GM20000 (cell line): ENCODE measurements around the gene PRKG1.

Source experiments
- DNase-seq: peaks from one replicate; pipeline ENCODE4 v3.0.0; 2012; ENCODE audit warnings: low spot score
- TF ChIP-seq, protein P1 (sequence below): IDR thresholded peaks from 2 replicates; pipeline ENCODE4 v1.5.1; 2012; ENCODE audit warnings: mild to moderate bottlenecking, control low read depth; ENCODE audit errors: extremely low read depth, missing control alignments

The PRKG1 gene

DNA sequence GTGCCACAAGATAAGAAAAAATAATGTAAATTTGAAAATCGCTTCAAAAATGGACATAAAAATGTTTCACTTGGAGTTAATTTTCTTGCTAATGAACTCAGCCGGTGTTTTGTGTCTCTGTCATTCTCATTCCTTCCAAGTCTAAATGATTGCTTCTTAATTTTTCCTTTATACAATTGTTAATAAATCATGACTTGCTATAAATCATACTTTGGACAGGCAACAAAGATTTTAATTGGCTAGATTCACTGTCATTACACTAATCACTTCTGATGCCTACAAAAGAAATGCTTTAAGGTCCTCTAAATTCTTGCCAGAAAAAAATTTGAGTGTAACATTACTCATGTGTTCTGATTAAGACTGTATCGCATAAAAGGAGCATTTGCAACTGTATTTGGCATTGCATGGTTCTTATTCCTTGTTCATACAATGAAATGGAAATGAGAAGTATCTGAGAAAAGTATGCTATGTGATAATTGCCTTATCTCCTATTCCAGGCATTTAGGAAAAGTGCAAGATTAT lies 1000.3 kb downstream of the PRKG1 start:
- no peak for DNase-seq

GRCh38 chr10:52077814-52078213 lies 1003.5 kb downstream of the PRKG1 start:
- DNase-seq, result no peak
- TF ChIP-seq, protein P1, sequence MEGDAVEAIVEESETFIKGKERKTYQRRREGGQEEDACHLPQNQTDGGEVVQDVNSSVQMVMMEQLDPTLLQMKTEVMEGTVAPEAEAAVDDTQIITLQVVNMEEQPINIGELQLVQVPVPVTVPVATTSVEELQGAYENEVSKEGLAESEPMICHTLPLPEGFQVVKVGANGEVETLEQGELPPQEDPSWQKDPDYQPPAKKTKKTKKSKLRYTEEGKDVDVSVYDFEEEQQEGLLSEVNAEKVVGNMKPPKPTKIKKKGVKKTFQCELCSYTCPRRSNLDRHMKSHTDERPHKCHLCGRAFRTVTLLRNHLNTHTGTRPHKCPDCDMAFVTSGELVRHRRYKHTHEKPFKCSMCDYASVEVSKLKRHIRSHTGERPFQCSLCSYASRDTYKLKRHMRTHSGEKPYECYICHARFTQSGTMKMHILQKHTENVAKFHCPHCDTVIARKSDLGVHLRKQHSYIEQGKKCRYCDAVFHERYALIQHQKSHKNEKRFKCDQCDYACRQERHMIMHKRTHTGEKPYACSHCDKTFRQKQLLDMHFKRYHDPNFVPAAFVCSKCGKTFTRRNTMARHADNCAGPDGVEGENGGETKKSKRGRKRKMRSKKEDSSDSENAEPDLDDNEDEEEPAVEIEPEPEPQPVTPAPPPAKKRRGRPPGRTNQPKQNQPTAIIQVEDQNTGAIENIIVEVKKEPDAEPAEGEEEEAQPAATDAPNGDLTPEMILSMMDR, result no peak

More for the DNA sequence above, 1000.3 kb downstream of the PRKG1 start:
- TF ChIP-seq, protein P1, result no peak

DNA sequence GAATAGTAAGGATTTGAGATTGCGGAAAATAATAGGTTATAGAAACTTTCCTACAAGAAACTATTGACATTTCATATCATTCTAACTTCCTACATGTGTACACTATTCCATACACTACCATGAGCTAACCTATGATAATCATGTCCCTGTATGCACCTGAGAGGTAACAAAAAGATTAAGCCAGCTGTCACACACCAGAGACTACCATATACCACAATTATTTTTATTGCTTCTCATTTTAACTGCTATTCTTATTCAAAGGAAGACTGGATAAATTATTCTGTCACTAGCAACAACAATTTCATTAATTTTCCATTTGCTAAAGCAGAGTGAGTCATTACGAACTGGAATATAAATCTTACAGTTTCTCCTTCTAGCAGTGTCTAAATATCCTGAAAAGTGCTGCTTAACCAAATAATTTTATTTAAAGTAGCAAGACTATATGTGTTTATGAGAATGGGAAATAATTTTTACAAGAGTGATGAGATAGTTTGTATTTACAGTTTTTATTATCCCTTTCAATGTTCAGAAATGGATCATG lies 1004.2 kb downstream of the PRKG1 start:
- no peak for DNase-seq
- TF ChIP-seq, protein P1, result no peak

- DNase-seq, result no peak
- TF ChIP-seq, protein P1, result no peak
Measured at GRCh38 chr10:52082307-52082706, 1008.0 kb downstream of the PRKG1 start.

DNA sequence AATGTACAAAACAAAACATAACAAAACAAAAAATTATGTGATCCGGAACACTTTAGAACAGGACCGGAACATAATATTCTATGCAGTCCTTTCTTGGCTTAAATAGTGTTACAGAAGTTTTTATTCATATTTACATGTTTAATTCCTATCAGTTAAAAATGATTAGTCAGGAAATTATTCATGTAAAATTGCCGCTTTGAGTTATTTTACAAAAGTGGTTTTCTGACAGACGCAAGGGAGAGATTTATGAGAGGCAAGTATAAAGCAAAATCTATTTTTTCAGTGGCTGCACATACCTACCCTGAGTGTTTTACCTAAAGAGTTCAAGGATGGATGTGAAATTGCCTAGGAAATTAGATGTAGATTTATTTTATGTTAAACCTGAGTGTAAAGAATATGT lies 1009.1 kb downstream of the PRKG1 start:
- no peak for DNase-seq
- TF ChIP-seq, protein P1, result no peak

GRCh38 chr10:52092390-52092789 lies 1018.1 kb downstream of the PRKG1 start:
- no peak for DNase-seq
- TF ChIP-seq, protein P1, result no peak

DNA sequence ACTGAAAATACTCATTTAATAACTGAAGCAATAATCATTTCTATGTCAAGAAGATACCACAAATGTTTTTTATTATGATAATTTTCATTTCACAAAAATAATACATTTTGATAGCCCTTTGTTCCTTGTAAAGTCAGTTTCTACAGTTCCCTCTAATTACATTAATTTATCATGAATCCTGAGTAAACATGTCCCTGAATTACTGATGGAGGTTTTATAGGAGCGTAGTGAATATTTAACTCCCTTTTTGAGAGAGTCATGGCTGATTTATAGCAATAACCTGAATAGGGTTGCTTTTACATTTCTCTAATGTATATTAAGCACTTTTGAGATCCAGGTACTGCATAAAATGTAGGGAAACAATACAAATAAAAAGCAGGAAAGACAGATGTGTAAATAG lies 1023.8 kb downstream of the PRKG1 start:
- TF ChIP-seq, protein P1, result no peak
- DNase-seq, result no peak
